Cardiac muscle cell (in vitro differentiated cells and primary cell): ENCODE measurements around the gene TMA7B. TPM values are rescaled to one million over a fixed set of nuclear protein-coding genes. Genes with fewer than 3 reads are reported as not detected.

Experiments
- DNase-seq, 2 donors: peaks; one replicate each; pipeline versions ENCODE4 v3.0.0 to v3.0.0-alpha.2; 2010 to 2017; ENCODE audit warnings: low read depth in 1 of 2, low spot score in 1 of 2
- H3K27ac ChIP-seq: fragments of 200-600 bp; sonication (generic); 2 replicates; pipeline ENCODE4 v1.5.1; 2016
- H3K27me3 ChIP-seq: fragments of 200-600 bp; sonication (generic); 2 replicates; pipeline ENCODE4 v1.6.0; 2016; ENCODE audit warnings: control low read depth
- H3K36me3 ChIP-seq: fragments of 200-600 bp; sonication (generic); 2 replicates; pipeline ENCODE4 v1.5.1; 2016; ENCODE audit warnings: control low read depth
- H3K4me1 ChIP-seq: fragments of 200-600 bp; sonication (generic); 2 replicates; pipeline ENCODE4 v1.8.1; 2017; ENCODE audit warnings: low read depth, mild to moderate bottlenecking, mixed run types
- H3K4me3 ChIP-seq: fragments of 200-600 bp; sonication (generic); 2 replicates; pipeline ENCODE4 v1.5.1; 2016; ENCODE audit warnings: mild to moderate bottlenecking
- H3K9me3 ChIP-seq: fragments of 200-600 bp; sonication (generic); 2 replicates; pipeline ENCODE4 v1.5.1; 2017; ENCODE audit warnings: low read depth, mild to moderate bottlenecking, control low read depth
- polyA plus RNA-seq: library from polyadenylated mRNA; unstranded; fragments of >200 nt; fragmentation: Nextera tagmentation; extraction: Ambion mirVana; gene quantifications from 2 replicates; pipeline ENCODE4 v1.2.1, GENCODE V29; 2016
- total RNA-seq: library from RNA; depleted of rRNA; stranded (reverse); fragments of >200 nt; gene quantifications from 2 replicates; pipeline ENCODE4 v1.2.3, GENCODE V29; 2016
- TF ChIP-seq, protein P1 (sequence below): IDR thresholded peaks from 2 replicates; pipeline ENCODE4 v1.5.1; 2012; ENCODE audit warnings: low read depth, mild to moderate bottlenecking, low read length

The TMA7B gene
- total and polyA plus RNA-seq, 2 experiments from 2014 or later: not detected

DNA sequence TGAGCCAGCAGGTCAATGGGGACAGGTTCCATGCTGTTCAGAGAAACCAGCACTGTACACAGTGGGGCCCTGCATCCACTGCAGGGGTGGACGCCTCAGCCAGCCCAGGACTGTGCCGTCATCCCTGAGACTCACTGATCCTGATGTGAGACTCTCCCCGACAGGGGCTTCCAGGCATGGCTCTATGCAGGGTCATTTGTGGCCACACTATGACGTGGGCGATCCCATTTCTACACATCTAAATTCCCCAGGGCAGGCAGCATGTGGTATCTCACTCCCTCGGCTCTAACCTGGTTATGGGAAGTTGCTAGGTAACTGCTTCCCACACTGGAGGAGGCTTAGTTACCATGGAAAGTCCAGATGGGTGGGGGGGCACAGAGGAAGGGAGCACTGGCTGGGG is 20.4 kb downstream of the TMA7B start:
- H3K36me3 ChIP-seq: no peaks in the 10 kb centered on the region
- H3K4me3 ChIP-seq: no peak overlapping the region
- TF ChIP-seq, protein P1, sequence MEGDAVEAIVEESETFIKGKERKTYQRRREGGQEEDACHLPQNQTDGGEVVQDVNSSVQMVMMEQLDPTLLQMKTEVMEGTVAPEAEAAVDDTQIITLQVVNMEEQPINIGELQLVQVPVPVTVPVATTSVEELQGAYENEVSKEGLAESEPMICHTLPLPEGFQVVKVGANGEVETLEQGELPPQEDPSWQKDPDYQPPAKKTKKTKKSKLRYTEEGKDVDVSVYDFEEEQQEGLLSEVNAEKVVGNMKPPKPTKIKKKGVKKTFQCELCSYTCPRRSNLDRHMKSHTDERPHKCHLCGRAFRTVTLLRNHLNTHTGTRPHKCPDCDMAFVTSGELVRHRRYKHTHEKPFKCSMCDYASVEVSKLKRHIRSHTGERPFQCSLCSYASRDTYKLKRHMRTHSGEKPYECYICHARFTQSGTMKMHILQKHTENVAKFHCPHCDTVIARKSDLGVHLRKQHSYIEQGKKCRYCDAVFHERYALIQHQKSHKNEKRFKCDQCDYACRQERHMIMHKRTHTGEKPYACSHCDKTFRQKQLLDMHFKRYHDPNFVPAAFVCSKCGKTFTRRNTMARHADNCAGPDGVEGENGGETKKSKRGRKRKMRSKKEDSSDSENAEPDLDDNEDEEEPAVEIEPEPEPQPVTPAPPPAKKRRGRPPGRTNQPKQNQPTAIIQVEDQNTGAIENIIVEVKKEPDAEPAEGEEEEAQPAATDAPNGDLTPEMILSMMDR: no peak
- H3K4me1 ChIP-seq: peaks cover 4% of the 10 kb centered on the region
- DNase-seq: peak in 1 of 2 donors; percentile 21
- no peaks in the 10 kb centered on the region for H3K27me3 ChIP-seq
- H3K27ac ChIP-seq: no peak overlapping the region
- H3K9me3 ChIP-seq: no peaks in the 10 kb centered on the region

DNA sequence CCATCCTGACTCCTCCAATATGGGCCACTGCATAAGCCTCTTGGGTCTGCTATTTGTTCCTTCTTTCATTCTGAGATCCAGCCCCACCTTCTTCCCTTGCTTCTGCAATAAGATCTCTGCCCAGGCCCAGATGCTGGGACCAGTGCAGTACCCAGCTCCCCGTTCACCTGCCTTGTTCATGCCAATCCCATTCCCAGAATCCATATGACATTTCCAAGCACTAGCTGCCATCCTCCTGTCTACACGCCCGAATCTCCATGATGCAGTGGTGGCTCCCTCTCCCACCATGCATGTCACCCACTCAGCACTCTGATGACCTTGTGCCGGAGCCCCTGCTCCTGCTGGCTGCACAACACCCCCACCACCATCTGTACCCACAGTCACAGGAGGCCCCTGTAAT is 23.1 kb downstream of the TMA7B start:
- Histone ChIP-seq H3K36me3 (no peaks in the 10 kb centered on the region), H3K4me1 (peaks cover 4% of the 10 kb centered on the region), H3K4me3 (no peak overlapping the region), H3K27ac (no peak overlapping the region), H3K27me3 (no peaks in the 10 kb centered on the region), H3K9me3 (no peaks in the 10 kb centered on the region)
- no peak for DNase-seq
- TF ChIP-seq, protein P1: no peak

DNA sequence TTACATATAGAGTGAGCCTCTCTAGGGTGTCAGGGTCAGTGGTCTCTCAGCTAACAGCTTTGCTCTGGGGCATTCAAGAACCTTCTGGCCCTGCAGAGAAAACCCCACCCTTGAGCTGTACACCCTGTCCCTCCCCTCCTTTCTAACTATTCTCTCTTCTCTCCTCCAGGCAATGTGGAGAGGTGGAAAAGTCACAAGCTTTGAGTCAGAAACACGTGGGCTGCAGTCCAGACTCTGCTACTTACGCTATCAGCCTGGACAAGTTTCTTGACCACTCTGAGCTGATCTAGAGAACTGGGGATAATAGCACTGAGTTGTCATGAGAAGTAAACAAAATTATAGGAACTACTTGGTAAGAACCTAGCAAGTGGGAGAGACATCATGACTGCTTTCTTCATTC is 23.8 kb downstream of the TMA7B start:
- no peak overlapping the region for H3K27ac ChIP-seq
- H3K27me3 ChIP-seq: no peaks in the 10 kb centered on the region
- peaks cover 4% of the 10 kb centered on the region for H3K4me1 ChIP-seq
- TF ChIP-seq, protein P1: no peak
- no peaks in the 10 kb centered on the region for H3K9me3 ChIP-seq
- DNase-seq: peak in 1 of 2 donors; percentile 57
- no peaks in the 10 kb centered on the region for H3K36me3 ChIP-seq
- no peak overlapping the region for H3K4me3 ChIP-seq

DNA sequence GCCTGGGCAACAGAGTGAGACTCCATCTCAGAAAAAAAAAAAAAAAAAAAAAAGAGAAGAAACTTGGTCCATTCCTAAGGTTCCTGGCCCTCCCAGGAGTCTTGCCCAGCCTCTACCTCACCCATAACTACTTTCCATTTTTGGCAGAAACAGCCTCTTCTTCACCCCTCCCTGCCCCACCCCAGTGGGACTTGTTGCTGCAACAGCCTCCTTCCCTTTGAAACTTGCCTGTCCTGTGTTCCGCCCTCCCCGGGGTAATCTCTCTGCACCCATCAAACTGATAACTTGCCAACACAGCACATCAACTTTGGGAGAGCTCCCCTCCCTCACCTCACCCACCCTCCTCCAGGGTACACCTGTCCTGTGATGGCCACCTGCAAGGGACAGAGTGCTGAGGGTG is 24.5 kb downstream of the TMA7B start:
- no peak for DNase-seq
- TF ChIP-seq, protein P1: no peak
- no peaks in the 10 kb centered on the region for H3K9me3 ChIP-seq
- H3K4me3 ChIP-seq: no peak overlapping the region
- no peaks in the 10 kb centered on the region for H3K27me3 ChIP-seq
- H3K36me3 ChIP-seq: no peaks in the 10 kb centered on the region
- no peak overlapping the region for H3K27ac ChIP-seq
- peaks cover 11% of the 10 kb centered on the region for H3K4me1 ChIP-seq

DNA sequence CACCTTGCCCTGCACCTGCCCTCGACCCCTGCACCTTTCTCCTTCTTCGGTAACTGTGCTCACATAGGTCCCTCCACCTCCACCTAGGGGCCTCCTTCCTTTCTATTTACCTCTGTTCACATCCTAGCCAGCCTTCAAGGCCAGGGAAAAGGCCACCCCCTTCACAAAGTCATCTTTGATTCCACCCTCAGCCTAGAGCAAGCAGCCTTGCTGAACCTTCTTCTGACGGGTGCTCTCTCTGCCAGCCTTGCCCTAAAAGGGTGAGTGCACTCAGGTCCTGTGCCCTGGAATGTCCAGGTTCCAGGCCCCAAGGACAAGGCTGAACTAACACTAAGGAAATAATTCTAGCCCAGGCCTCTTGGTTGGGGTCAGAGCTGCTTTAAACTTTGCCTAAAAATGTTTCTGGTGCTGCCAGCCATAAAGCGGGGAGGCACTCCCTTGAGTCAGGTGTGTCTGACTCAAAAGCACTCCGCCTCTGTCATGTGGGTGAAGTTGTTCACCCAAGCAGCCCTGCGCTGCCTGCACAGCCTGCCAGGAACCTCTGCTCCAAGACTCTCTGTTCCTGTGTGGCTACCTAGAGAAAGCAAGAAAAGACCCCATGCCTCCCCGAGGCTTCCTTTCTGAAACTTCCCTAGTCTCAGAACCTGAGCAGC is 25.3 kb downstream of the TMA7B start:
- no peak overlapping the region for H3K4me3 ChIP-seq
- H3K27me3 ChIP-seq: no peaks in the 10 kb centered on the region
- no peaks in the 10 kb centered on the region for H3K36me3 ChIP-seq
- TF ChIP-seq, protein P1: no peak
- H3K27ac ChIP-seq: no peak overlapping the region
- H3K4me1 ChIP-seq: peaks cover 18% of the 10 kb centered on the region
- H3K9me3 ChIP-seq: no peaks in the 10 kb centered on the region
- DNase-seq: no peak
